DOHH2 (cell line): ENCODE results near the gene OPTC.

Experiments
- CTCF ChIP-seq: fragments of 200-600 bp; sonication (generic); IDR thresholded peaks from one replicate; pipeline ENCODE4 v1.5.1; 2014; ENCODE audit warnings: antibody characterized with exemption, mild to moderate bottlenecking, low read depth, low read length; ENCODE audit not compliant: poor library complexity, severe bottlenecking
- EZH2phosphoT487 ChIP-seq: fragments of 200-600 bp; sonication (generic); IDR thresholded peaks from 2 replicates; pipeline ENCODE4 v1.6.1; 2017; ENCODE audit warnings: borderline replicate concordance, mild to moderate bottlenecking, antibody characterized with exemption, low read length, moderate library complexity, mixed read lengths

DNA sequence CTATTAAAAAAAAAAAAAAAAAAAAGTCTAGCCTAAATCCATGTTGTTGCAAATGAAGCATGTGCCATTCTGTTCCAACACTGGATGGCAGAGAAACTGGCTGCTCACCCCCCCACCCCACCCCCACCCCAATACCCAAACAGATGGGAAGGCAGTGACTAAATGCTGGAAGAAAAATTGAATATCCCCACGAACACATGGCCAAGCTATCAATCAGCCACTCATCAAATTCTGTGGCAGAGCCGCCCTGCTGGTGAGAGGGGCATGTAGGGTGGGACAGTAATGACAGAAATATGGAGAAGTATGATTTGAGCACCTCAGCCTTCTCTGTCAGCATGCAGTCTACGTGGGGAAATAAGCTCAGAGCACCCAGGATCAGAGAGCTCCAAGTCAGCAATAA is 34.1 kb downstream of the OPTC start:
- TF ChIP-seq CTCF (no peak), EZH2phosphoT487 (no peak)
